Endothelial cell of umbilical vein (primary cell): ENCODE results near the gene PIK3C2G.

Source experiments
- CTCF ChIP-seq, 2 donors: IDR thresholded peaks; 1 replicate in 1 of 2; 2 replicates in 1 of 2; pipeline ENCODE4 v1.5.1; 2011; ENCODE audit warnings: low read length in 2 of 2, mild to moderate bottlenecking in 2 of 2, moderate library complexity in 2 of 2, control low read depth in 1 of 2, inconsistent platforms in 1 of 2, low read depth in 1 of 2; ENCODE audit not compliant: insufficient read depth in 1 of 2; ENCODE audit errors: extremely low read depth in 1 of 2
- EZH2 ChIP-seq: IDR thresholded peaks from 2 replicates; pipeline ENCODE4 v1.6.1; 2012; ENCODE audit warnings: borderline replicate concordance, low read depth, mild to moderate bottlenecking, moderate library complexity, low read length, inconsistent platforms; ENCODE audit not compliant: severe bottlenecking
- JUN ChIP-seq: IDR thresholded peaks from 2 replicates; pipeline ENCODE4 v1.6.1; 2011; ENCODE audit warnings: borderline replicate concordance, low read depth; ENCODE audit not compliant: insufficient read length, insufficient read depth
- POLR2A ChIP-seq: IDR thresholded peaks from 2 replicates; pipeline ENCODE4 v1.6.1; 2012; ENCODE audit warnings: low read depth, mild to moderate bottlenecking, control low read depth, low read length
- POLR2AphosphoS5 ChIP-seq: IDR thresholded peaks from 2 replicates; pipeline ENCODE4 v1.6.1; 2012; ENCODE audit warnings: low read depth, mild to moderate bottlenecking, control low read depth, low read length, moderate library complexity; ENCODE audit not compliant: insufficient read depth

- TF ChIP-seq POLR2AphosphoS5 (no peak), EZH2 (no peak), CTCF (IDR thresholded peaks at IDR 0.05; ENCODE audit: extremely low read depth in 1 of 2, insufficient read depth in 1 of 2, low read depth in 1 of 2, low read length in 2 of 2) (no peak), POLR2A (no peak), JUN (no peak)
Measured at GRCh38 chr12:18655351-18655750, 394.0 kb downstream of the PIK3C2G start.
